HL-60 (cell line): ENCODE data around the gene ANO1.

Experiments used
- DNase-seq, 2 experiments: peaks; one replicate each; pipeline ENCODE4 v3.0.0-alpha.2; 2010 to 2020; ENCODE audit warnings: low read depth in 1 of 2, low spot score in 1 of 2
- H3K27ac ChIP-seq: fragments of 250-450 bp; sonication (Bioruptor Pico); replicated peaks from 2 replicates; pipeline ENCODE4 v1.5.1; 2020; ENCODE audit warnings: mild to moderate bottlenecking, moderate library complexity
- H3K27me3 ChIP-seq: fragments of 250-450 bp; sonication (Bioruptor Pico); 2 replicates; pipeline ENCODE4 v1.5.1; 2021; ENCODE audit warnings: mild to moderate bottlenecking, moderate library complexity; ENCODE audit not compliant: insufficient read depth, poor library complexity, severe bottlenecking
- H3K4me3 ChIP-seq: replicated peaks from 2 replicates; pipeline ENCODE4 v1.5.1; 2011; ENCODE audit warnings: mild to moderate bottlenecking, control low read depth, low read length; ENCODE audit not compliant: insufficient read depth
- GABPA ChIP-seq: IDR thresholded peaks from 2 replicates; pipeline ENCODE4 v1.6.1; 2012; ENCODE audit warnings: low read depth
- POLR2AphosphoS5 ChIP-seq: IDR thresholded peaks from 2 replicates; pipeline ENCODE4 v1.6.1; 2012; ENCODE audit warnings: low read depth
- REST ChIP-seq: IDR thresholded peaks from 2 replicates; pipeline ENCODE4 v1.6.1; 2012; ENCODE audit warnings: low read depth; ENCODE audit not compliant: insufficient replicate concordance
- SPI1 ChIP-seq: IDR thresholded peaks from 2 replicates; pipeline ENCODE4 v1.6.1; 2012; ENCODE audit warnings: low read depth, mild to moderate bottlenecking, borderline replicate concordance
- TF ChIP-seq, protein P1 (sequence below): IDR thresholded peaks from one replicate; pipeline ENCODE4 v1.5.1; 2011; ENCODE audit warnings: low read length, control low read depth, inconsistent platforms; ENCODE audit not compliant: insufficient read depth

ANO1 gene

GRCh38 chr11:70133771-70134335, 55.7 kb downstream of the ANO1 start:
- no peak for DNase-seq
- Histone ChIP-seq H3K4me3 (no peak overlapping the region), H3K27ac (no peak overlapping the region), H3K27me3 (no peaks in the 10 kb centered on the region)
- TF ChIP-seq SPI1: no peak
- TF ChIP-seq, protein P1, sequence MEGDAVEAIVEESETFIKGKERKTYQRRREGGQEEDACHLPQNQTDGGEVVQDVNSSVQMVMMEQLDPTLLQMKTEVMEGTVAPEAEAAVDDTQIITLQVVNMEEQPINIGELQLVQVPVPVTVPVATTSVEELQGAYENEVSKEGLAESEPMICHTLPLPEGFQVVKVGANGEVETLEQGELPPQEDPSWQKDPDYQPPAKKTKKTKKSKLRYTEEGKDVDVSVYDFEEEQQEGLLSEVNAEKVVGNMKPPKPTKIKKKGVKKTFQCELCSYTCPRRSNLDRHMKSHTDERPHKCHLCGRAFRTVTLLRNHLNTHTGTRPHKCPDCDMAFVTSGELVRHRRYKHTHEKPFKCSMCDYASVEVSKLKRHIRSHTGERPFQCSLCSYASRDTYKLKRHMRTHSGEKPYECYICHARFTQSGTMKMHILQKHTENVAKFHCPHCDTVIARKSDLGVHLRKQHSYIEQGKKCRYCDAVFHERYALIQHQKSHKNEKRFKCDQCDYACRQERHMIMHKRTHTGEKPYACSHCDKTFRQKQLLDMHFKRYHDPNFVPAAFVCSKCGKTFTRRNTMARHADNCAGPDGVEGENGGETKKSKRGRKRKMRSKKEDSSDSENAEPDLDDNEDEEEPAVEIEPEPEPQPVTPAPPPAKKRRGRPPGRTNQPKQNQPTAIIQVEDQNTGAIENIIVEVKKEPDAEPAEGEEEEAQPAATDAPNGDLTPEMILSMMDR: no peak

GRCh38 chr11:70134490-70134889, 56.4 kb downstream of the ANO1 start:
- no peak for DNase-seq
- Histone ChIP-seq H3K4me3 (no peak overlapping the region), H3K27me3 (no peaks in the 10 kb centered on the region), H3K27ac (no peak overlapping the region)
- TF ChIP-seq SPI1 (no peak), POLR2AphosphoS5 (no peak), GABPA (no peak), REST (no peak)
- TF ChIP-seq, protein P1: no peak

DNA sequence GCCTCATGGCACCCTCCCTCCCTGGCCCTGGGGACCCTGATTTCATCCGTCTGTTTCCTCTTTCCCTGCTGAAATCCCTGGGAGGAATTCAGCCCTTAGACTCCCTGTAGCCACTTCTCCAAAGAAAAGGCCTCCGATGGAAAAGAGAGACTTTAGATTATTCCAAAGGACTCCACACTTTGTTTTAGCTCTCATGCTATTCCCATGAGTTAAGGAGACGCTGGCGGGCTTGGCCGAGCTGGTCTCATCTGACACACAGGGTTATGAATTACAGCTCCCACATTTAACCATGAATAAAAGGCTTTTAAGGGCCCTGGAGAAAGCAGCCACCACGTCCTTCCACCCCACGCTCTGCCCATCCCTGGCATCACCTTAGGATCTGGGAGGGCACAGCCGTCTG, 57.0 kb downstream of the ANO1 start:
- no peak overlapping the region for H3K27ac ChIP-seq
- TF ChIP-seq POLR2AphosphoS5: no peak
- TF ChIP-seq, protein P1: no peak
- TF ChIP-seq SPI1: no peak
- TF ChIP-seq REST: no peak
- no peak for TF ChIP-seq GABPA
- no peak overlapping the region for H3K4me3 ChIP-seq
- DNase-seq: no peak
- H3K27me3 ChIP-seq: no peaks in the 10 kb centered on the region

- TF ChIP-seq, protein P1: no peak
- TF ChIP-seq GABPA: no peak
- TF ChIP-seq POLR2AphosphoS5: no peak
- TF ChIP-seq SPI1: no peak
- TF ChIP-seq REST: no peak
- Histone ChIP-seq H3K27me3 (peaks cover 2% of the 10 kb centered on the region), H3K27ac (no peak overlapping the region), H3K4me3 (no peak overlapping the region)
- DNase-seq: no peak
Measured at GRCh38 chr11:70135625-70136059, 57.5 kb downstream of the ANO1 start.
